ENCODE data around the gene FCMR.
A peak's percentile ranks its signal among the peaks of the same experiment; 100 is the strongest.

FCMR gene

GRCh38 chr1:206939841-206940587, 18.3 kb upstream of the FCMR start:
- H3K27ac Mint-ChIP-seq: no peak overlapping the region
- H3K9me3 Mint-ChIP-seq: no peaks in the 10 kb centered on the region
- no peaks in the 10 kb centered on the region for H3K4me1 Mint-ChIP-seq
- peaks cover 38% of the 10 kb centered on the region for H3K27me3 Mint-ChIP-seq (ENCODE audit: low read depth)
- no peak overlapping the region for H3K4me3 Mint-ChIP-seq
- no peaks in the 10 kb centered on the region for H3K36me3 Mint-ChIP-seq (ENCODE audit: low read depth)
- TF ChIP-seq, protein P1, sequence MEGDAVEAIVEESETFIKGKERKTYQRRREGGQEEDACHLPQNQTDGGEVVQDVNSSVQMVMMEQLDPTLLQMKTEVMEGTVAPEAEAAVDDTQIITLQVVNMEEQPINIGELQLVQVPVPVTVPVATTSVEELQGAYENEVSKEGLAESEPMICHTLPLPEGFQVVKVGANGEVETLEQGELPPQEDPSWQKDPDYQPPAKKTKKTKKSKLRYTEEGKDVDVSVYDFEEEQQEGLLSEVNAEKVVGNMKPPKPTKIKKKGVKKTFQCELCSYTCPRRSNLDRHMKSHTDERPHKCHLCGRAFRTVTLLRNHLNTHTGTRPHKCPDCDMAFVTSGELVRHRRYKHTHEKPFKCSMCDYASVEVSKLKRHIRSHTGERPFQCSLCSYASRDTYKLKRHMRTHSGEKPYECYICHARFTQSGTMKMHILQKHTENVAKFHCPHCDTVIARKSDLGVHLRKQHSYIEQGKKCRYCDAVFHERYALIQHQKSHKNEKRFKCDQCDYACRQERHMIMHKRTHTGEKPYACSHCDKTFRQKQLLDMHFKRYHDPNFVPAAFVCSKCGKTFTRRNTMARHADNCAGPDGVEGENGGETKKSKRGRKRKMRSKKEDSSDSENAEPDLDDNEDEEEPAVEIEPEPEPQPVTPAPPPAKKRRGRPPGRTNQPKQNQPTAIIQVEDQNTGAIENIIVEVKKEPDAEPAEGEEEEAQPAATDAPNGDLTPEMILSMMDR (IDR thresholded peaks at IDR 0.05; ENCODE audit: unreplicated experiment in 3 of 3): no peak

GRCh38 chr1:206939131-206939530, 17.4 kb upstream of the FCMR start:
- no peaks in the 10 kb centered on the region for H3K4me1 Mint-ChIP-seq
- H3K27me3 Mint-ChIP-seq (ENCODE audit: low read depth): peaks cover 33% of the 10 kb centered on the region
- no peak overlapping the region for H3K27ac Mint-ChIP-seq
- no peaks in the 10 kb centered on the region for H3K9me3 Mint-ChIP-seq
- no peak overlapping the region for H3K4me3 Mint-ChIP-seq
- H3K36me3 Mint-ChIP-seq (ENCODE audit: low read depth): no peaks in the 10 kb centered on the region
- TF ChIP-seq, protein P1 (IDR thresholded peaks at IDR 0.05; ENCODE audit: unreplicated experiment in 3 of 3): no peak

DNA sequence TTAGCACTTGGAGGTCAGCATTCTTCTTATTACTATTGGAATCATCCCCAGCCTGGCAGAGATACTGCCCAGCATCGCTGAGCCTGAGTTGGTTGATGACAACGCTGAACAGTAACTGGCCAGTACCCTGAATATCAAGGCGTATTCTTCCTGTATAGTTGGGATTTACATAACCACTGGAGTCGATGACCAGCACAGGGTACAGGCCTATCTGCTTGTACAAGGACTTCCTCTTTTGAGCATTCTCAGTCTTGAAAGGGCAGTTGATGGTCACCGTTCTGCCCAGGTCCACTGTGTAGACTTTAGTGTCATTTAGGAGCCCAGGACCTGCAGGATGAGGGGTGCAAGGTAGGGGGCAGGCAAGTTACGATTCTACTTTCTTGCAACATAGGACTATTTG, 15.7 kb upstream of the FCMR start:
- Mint-ChIP-seq H3K9me3 (no peaks in the 10 kb centered on the region), H3K27ac (no peak overlapping the region), H3K4me1 (no peaks in the 10 kb centered on the region), H3K27me3 (ENCODE audit: low read depth) (peaks cover 26% of the 10 kb centered on the region), H3K36me3 (ENCODE audit: low read depth) (no peaks in the 10 kb centered on the region), H3K4me3 (no peak overlapping the region)
- TF ChIP-seq, protein P1 (IDR thresholded peaks at IDR 0.05; ENCODE audit: unreplicated experiment in 3 of 3): no peak

GRCh38 chr1:206935491-206936067, 13.8 kb upstream of the FCMR start:
- H3K27ac Mint-ChIP-seq: no peak overlapping the region
- no peaks in the 10 kb centered on the region for H3K4me1 Mint-ChIP-seq
- no peaks in the 10 kb centered on the region for H3K9me3 Mint-ChIP-seq
- TF ChIP-seq, protein P1 (IDR thresholded peaks at IDR 0.05; ENCODE audit: unreplicated experiment in 3 of 3): peak in 2 of 3 experiments; percentile 33 to 50
- H3K27me3 Mint-ChIP-seq (ENCODE audit: low read depth): peaks cover 23% of the 10 kb centered on the region
- H3K36me3 Mint-ChIP-seq (ENCODE audit: low read depth): no peaks in the 10 kb centered on the region
- H3K4me3 Mint-ChIP-seq: no peak overlapping the region

DNA sequence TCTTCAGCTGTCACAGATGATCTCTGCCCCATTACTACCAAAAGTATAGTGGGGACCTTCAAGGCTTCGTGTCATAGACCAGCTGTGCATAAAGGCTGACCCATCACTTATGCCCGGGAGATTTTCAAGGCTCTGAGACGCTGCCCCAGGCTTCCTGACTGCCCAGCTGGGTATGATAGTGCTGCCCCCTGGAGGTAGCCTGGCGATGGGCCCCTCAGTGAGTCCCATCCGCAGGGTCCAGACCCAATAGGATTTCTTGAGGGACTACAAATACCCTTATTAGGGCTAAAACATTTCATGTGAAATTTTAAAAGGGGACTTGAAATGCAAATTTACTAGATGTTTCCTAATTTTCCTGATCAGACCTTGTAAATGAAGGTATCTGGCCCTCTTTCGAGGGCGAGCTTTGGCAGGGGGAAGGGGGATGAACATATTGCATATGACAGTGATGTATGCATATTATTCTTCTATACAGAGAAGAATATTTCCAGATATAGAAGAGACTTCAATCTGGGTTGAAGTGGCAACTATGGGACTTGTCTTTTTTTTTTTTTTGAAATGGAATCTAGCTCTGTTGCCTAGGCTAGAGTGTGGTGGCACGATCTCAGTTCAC, 11.7 kb upstream of the FCMR start:
- Mint-ChIP-seq H3K4me1 (no peaks in the 10 kb centered on the region), H3K27ac (no peak overlapping the region), H3K9me3 (no peaks in the 10 kb centered on the region), H3K36me3 (ENCODE audit: low read depth) (no peaks in the 10 kb centered on the region), H3K27me3 (ENCODE audit: low read depth) (peaks cover 20% of the 10 kb centered on the region), H3K4me3 (no peak overlapping the region)
- TF ChIP-seq, protein P1 (IDR thresholded peaks at IDR 0.05; ENCODE audit: unreplicated experiment in 3 of 3): peak in 1 of 3 experiments; percentile 35
